ENCODE data around the gene ARNT2. TPM values are rescaled to one million over a fixed set of nuclear protein-coding genes. Genes with fewer than 3 reads are reported as not detected.
"Not testable (repeated sequence)": the region's sequence is repeated elsewhere in the genome, so short reads cannot be mapped to it uniquely, and the experiment has no call there.

The ARNT2 gene
- total RNA-seq, 1 donor from 2014 or later = 6.4 TPM

DNA sequence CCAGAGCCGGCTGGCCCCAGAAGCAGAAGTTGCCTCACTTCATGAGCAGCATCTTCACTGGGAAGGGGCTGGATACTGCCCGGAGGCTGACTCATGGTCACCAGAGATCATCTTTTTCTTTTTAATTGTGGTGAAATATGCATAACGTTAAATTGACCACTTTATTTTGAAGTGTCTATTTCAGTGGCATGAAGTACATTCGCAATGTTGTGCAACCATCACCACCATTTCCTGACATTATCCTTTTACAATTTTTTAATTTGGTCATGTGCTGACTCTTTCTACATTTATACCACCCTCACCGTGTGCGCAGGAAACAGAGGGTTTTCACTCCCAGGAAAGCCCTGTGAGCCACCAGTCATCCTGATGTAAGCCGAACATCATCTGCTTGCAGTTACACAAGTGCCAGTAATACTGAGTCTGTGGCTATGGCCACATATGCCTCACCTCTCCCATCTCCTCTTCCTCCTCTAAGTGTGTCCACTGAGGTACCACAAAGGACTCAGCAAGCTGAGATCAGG lies 239.3 kb downstream of the ARNT2 start:
- peak in 1 of 2 donors; percentile 9 for DNase-seq (ENCODE audit: low spot score in 2 of 2)
- intact Hi-C loops (cut with DNase I) = no loop called here
- TF ChIP-seq, protein P1, sequence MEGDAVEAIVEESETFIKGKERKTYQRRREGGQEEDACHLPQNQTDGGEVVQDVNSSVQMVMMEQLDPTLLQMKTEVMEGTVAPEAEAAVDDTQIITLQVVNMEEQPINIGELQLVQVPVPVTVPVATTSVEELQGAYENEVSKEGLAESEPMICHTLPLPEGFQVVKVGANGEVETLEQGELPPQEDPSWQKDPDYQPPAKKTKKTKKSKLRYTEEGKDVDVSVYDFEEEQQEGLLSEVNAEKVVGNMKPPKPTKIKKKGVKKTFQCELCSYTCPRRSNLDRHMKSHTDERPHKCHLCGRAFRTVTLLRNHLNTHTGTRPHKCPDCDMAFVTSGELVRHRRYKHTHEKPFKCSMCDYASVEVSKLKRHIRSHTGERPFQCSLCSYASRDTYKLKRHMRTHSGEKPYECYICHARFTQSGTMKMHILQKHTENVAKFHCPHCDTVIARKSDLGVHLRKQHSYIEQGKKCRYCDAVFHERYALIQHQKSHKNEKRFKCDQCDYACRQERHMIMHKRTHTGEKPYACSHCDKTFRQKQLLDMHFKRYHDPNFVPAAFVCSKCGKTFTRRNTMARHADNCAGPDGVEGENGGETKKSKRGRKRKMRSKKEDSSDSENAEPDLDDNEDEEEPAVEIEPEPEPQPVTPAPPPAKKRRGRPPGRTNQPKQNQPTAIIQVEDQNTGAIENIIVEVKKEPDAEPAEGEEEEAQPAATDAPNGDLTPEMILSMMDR (IDR thresholded peaks at IDR 0.05) = no peak
- no peak overlapping the region for H3K4me3 ChIP-seq
- no peaks in the 10 kb centered on the region for H3K4me1 ChIP-seq
- H3K9me3 ChIP-seq = peaks cover 0 to 5% of the 10 kb centered on the region in 2 donors
- H3K27ac ChIP-seq = no peak overlapping the region
- no peaks in the 10 kb centered on the region for H3K36me3 ChIP-seq
- H3K27me3 ChIP-seq = no peaks in the 10 kb centered on the region

DNA sequence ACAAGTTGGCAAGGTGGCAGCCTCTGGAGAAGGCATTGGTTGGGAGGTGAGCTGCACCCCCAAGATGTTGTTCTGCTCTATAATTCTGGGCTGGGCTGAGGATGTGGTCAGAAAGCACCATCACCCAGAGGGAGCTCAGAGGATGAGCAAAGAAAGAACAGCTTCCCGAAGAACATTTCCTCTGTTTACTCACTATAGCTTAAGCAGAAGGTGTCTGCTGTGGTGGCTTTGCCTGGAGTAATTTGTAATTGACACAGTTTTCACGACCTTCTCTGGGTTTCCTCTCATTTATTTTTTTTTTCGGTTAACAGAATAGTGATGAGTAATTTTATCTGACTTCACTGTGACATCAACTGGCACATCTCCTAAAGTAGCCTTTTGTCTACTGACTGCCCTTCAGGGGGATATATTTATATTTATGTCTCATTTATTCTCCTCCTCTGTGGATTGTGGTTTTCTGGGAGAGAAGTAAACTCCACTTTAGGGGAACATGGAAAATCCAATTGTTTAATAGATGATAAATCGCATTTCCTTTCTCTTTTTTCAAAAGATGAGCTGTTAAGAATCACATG lies 241.4 kb downstream of the ARNT2 start:
- TF ChIP-seq, protein P1 (IDR thresholded peaks at IDR 0.05) = no peak

DNA sequence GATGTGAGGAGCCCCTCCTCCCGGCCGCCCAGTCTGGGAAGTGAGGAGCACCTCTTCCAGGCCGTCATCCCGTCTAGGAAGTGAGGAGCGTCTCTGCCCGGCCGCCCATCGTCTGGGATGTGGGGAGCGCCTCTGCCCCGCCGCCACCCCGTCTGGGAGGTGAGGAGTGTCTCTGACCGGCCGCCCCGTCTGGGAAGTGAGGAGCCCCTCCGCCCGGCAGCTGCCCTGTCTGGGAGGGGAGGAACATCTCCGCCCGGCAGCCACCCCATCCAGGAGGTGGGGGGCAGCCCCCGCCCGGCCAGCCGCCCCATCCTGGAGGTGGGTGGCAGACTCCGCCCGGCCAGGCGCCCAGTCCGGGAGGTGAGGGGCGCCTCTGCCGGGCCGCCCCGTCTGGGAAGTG lies 243.2 kb downstream of the ARNT2 start:
- H3K4me3 ChIP-seq; H3K27ac ChIP-seq; H3K36me3 ChIP-seq; H3K27me3 ChIP-seq; H3K4me1 ChIP-seq; intact Hi-C loops (cut with DNase I): not testable (repeated sequence)
- peaks cover 0 to 10% of the 10 kb centered on the region in 2 donors for H3K9me3 ChIP-seq
- DNase-seq (ENCODE audit: low spot score in 2 of 2) = peak in 1 of 2 donors; percentile 19

More for the DNA sequence above, 241.4 kb downstream of the ARNT2 start:
- peaks cover 0 to 5% of the 10 kb centered on the region in 2 donors for H3K9me3 ChIP-seq
- no peaks in the 10 kb centered on the region for H3K36me3 ChIP-seq
- no peaks in the 10 kb centered on the region for H3K4me1 ChIP-seq
- H3K4me3 ChIP-seq = no peak overlapping the region
- no peak overlapping the region for H3K27ac ChIP-seq
- no peaks in the 10 kb centered on the region for H3K27me3 ChIP-seq
- DNase-seq (ENCODE audit: low spot score in 2 of 2) = no peak
- intact Hi-C loops (cut with DNase I) = no loop called here

Other genes starting within 250 kb of the ARNT2 start
- 0.11 TPM for gene CTXND1, start 152.2 kb upstream of the ARNT2 start, total RNA-seq